LNCaP clone FGC (cell line): ENCODE data around the gene GSK3B.
A peak's percentile ranks its signal among the peaks of the same experiment; 100 is the strongest.

Source experiments
- DNase-seq: peaks from one replicate; pipeline ENCODE4 v3.0.0-alpha.2; 2011; ENCODE audit warnings: low read depth
- H3K4me3 ChIP-seq: 2 replicates; pipeline ENCODE4 v1.5.1; 2011; ENCODE audit warnings: mild to moderate bottlenecking, low read depth, low read length, control low read depth
- TF ChIP-seq, protein P1 (sequence below): IDR thresholded peaks from 2 replicates; pipeline ENCODE4 v1.5.1; 2012; ENCODE audit warnings: mild to moderate bottlenecking; ENCODE audit not compliant: control insufficient read depth, insufficient read depth; ENCODE audit errors: extremely low read depth

GSK3B gene

DNA sequence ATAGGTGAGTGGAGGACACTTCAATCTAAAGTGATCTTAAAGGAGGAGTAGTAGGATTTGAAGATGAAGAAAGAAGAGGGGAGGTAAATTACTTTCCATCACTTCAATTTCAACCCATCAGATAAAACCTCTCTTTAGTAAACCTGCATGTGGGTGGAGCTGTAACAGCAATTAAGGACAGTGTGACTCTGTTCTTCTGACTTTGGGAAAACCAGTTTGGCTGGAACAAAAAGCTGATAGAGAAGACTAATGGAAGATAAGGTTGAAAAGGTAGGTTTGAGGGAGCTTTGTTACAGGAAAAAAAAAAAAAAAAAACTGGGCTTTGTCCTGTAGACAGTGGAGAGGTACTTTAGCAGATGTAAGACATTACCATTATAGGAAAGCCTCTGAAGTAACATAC is 4.5 kb upstream of the GSK3B start:
- DNase-seq: no peak
- TF ChIP-seq, protein P1, sequence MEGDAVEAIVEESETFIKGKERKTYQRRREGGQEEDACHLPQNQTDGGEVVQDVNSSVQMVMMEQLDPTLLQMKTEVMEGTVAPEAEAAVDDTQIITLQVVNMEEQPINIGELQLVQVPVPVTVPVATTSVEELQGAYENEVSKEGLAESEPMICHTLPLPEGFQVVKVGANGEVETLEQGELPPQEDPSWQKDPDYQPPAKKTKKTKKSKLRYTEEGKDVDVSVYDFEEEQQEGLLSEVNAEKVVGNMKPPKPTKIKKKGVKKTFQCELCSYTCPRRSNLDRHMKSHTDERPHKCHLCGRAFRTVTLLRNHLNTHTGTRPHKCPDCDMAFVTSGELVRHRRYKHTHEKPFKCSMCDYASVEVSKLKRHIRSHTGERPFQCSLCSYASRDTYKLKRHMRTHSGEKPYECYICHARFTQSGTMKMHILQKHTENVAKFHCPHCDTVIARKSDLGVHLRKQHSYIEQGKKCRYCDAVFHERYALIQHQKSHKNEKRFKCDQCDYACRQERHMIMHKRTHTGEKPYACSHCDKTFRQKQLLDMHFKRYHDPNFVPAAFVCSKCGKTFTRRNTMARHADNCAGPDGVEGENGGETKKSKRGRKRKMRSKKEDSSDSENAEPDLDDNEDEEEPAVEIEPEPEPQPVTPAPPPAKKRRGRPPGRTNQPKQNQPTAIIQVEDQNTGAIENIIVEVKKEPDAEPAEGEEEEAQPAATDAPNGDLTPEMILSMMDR: no peak
- H3K4me3 ChIP-seq: no peak overlapping the region

DNA sequence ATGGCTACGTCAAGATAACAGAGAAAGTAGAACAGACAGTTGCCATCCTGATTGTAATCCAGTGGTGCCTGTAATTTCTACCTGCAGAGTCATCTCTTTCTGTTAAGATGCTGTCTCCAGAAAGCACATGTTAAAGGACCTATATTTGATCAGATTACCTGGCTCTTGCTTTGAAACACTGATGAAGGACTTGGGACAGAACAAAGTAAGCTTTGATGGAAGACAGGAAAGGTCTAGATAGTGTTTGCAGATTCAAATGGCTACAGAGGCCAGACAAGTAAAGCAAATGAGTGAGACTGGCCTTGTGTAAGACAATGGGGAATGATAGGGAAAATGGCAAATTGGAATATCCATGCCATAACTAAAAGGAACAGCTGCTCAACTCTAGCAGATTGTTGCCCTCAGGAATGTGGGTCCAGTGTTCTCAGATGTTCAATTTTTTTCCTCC is 1.8 kb upstream of the GSK3B start:
- TF ChIP-seq, protein P1: no peak
- H3K4me3 ChIP-seq: peak overlapping the region; percentile 72
- DNase-seq: no peak

DNA sequence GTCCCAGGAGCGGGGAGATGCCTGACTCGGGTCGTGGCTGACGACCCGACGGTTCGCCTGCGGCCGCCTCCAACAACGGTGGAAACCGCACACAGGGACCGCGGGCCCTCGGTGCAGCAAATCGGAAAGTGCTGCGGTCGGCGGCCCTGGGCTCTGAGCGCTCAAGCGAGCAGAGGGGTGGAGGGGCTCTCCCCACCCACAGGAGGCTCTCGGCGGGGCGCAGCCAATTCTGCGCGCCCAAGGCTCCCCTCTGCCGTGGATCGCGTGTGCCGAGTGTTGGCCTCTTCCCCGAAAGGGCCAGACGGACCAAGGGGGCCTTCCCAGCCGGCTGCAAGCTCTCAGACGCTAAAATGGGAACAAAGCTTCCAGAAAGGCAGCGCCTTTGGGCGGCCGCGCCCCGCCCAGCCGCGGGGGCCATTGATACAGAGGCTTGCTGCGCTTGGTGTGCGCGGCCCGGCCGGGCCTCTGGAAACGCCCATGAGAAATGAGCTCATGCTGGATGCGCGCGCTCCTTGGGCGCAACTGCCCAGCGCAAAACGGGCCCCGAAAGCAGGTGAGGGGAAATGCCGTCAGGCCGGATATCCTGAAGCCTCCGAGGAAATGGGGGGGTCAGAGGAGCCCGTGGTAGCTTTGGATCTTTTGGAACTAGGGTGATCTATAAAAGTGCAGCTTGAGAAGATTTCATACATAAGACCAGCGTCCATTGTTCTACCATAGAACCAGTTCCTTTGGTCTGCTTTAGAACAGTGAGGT is 1.2 kb upstream of the GSK3B start:
- H3K4me3 ChIP-seq: peak overlapping the region; percentile 72
- DNase-seq: peak; percentile 86
- TF ChIP-seq, protein P1: no peak

DNA sequence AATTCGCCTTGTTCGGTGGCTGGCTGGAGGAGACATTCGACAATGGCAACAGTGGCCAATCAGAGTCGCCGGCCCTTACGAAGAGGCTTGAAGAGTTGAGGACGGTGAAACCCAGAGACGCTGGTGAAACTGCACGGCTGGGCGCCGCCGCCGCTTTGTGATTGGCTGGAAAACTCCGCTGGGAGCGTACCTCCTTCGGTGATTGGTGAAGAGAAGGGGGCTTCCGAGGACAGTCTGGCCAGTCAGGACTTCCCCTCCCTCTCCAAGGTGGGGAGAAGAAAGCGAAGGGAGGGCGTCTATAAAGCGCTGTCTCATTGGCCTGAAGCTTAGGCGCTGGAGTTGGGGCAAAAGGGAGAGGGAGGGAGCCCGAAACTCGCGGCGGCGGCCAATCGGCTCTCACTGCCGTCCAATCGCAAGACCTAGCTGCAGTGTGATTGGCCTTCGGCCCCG is 554 bp upstream of the GSK3B start:
- DNase-seq: peak; percentile 100
- peak overlapping the region; percentile 72 for H3K4me3 ChIP-seq
- TF ChIP-seq, protein P1: no peak

DNA sequence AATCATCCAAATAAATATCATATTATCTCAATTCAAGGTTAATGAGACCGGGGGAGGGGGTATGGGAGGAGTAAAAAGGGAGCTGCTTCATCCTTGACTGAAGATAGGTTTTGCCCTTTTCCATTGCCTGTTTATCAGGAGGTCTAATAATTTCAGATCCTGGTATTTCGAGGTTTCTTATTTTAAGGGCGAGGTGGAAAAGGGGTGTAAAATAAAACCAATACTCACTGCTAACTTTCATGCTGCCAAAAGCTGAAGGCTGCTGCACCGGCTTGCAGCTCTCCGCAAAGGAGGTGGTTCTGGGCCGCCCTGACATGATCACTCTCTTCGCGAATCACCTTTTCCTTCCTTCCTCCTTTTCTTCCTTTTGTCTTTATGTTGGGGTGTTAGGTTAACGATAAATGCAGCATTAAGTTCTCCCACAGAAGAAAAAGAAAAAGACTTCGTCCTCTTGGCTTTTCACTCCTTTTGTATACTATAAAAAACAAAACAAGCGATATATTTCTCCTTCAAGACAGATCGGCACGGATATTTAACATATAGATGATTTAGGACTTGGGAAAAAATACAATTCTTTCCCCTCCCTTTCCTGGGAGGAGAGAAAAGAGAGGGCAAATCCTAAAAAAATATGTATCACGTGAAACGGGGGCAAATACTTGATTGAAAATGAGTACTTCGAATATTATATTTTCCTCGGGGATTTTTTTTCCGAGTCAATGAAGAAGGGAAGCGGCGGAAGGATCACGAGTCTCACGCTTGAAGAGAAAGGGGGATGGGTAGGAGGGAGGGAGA is 932 bp downstream of the GSK3B start:
- H3K4me3 ChIP-seq: peak overlapping the region; percentile 72
- peak; percentile 78 for DNase-seq
- TF ChIP-seq, protein P1: no peak

DNA sequence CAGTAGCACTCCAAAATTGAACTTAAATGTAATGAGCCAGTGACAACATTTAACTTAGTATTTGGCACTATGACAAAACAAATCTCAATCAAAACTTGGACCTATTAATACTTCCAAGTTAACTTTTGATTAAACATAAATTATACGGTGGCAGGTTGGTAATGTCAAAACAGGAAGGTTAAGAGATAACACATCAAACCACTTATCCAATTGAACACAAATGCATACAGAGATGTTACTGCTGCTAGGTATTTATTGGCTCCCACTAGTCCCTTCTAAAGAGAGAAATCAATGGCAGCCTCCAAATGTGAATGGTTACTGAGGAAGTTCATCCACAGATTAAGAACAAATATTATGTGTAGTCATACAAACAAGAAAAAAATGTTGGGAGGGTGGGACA is 1.8 kb downstream of the GSK3B start:
- TF ChIP-seq, protein P1: no peak

More for the DNA sequence above, 1.8 kb downstream of the GSK3B start:
- DNase-seq: no peak
- H3K4me3 ChIP-seq: peak overlapping the region; percentile 72
